ENCODE data around the gene CRB1.

- TF ChIP-seq CTCF (IDR thresholded peaks at IDR 0.05; ENCODE audit: insufficient read depth, low read depth, low read length) (no peak), EZH2 (IDR thresholded peaks at IDR 0.05; ENCODE audit: insufficient read depth, low read length) (no peak)
These were observed 17.4 kb upstream of the CRB1 start for GRCh38 chr1:197250616-197251015.

Data from astrocyte (in vitro differentiated cells and primary cell).